HPDE6-E6E7 (cell line): ENCODE results near the gene HAND1.
A peak's percentile ranks its signal among the peaks of the same experiment; 100 is the strongest.
"Not testable (repeated sequence)": the region's sequence is repeated elsewhere in the genome, so short reads cannot be mapped to it uniquely, and the experiment has no call there.

Experiments
- DNase-seq: peaks from one replicate; pipeline ENCODE4 v3.0.0; 2011; ENCODE audit warnings: missing footprints; ENCODE audit errors: extremely low spot score

HAND1 gene

DNA sequence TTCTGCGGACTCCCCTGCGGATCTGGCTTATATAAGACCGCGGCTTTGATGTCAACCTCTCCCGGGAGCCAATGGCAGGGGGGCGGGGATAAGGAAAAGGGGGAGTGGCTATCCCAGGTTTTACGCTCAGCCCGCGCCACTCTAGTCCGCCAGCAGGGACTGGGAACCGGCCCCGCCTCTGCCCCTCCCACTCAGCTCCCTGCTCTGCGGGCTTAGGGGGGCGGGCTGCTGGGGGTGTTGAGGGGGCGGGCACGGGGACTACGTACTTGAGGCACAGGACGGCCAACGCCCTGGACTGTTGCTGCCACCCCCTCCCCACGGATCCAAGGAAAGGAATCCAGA lies at the start of gene HAND1:
Gene HAND1, minus strand, starts transcription at position 4 of the 342 bp plus-strand sequence. CDS start 219 bp downstream, outside the sequence.
- DNase-seq, result no peak

- DNase-seq, result no peak
These were observed 48.5 kb upstream of the HAND1 start for GRCh38 chr5:154526231-154527226.

DNA sequence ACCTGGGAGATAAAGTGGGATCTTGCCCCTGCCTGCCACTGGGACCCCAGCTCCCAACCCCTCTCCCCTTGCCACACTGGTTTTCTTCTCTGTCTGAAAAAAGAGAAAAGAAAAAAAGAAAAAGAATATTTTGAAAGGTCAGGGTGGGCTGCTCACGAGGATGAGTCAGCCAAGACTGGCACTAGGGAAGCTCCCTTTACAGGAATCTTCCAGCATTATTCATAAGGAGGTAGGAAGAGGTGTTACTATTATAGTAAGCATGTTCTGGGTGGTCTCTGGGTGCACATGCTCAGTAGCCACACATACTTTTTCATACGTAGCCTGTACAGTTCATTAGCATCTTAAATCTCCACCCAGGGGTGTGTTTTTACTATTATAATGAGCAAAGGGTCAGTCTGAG lies 46.8 kb upstream of the HAND1 start:
- no peak for DNase-seq

- no peak for DNase-seq
These were observed 46.2 kb upstream of the HAND1 start for GRCh38 chr5:154524181-154524580.

DNA sequence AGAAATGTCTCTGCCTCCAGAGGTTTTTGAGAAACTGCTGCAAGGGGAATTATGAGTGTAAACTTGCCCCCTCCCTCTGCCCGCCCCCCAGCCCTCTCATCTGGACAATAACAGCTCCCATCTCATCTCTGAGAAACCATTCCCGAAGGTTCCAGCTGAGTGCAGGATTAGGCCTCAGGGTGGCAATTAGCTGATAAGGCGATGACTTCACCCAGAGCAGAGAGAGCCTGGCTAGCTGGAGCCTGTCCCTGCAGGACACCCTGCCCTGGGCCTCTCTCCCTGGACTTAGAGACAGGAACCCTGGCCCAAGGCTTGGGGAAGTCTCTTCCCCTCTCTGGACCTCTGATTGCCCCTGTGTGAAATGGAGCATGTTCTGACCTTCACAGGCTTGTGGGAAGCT lies 45.7 kb upstream of the HAND1 start:
- DNase-seq, result peak; percentile 49

DNA sequence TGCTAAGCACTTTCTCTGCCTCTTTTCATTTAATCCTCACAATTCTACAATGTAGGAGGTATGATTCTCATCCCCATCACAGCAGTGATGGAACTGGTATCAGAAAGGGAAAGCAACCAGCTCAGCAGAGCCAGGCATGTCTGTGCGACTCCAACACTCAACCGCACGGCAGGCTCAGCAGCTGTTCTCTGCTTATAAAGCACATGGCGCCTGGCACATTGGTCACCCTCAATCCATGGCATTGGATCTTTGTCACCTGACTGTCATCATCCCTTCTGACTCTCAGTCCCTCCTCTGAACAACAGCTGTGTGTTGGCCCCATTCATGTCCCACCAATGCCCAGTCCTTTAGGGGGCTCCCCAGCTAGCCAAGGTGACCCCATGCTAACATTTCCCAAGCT lies 45.1 kb upstream of the HAND1 start:
- DNase-seq, result no peak

DNA sequence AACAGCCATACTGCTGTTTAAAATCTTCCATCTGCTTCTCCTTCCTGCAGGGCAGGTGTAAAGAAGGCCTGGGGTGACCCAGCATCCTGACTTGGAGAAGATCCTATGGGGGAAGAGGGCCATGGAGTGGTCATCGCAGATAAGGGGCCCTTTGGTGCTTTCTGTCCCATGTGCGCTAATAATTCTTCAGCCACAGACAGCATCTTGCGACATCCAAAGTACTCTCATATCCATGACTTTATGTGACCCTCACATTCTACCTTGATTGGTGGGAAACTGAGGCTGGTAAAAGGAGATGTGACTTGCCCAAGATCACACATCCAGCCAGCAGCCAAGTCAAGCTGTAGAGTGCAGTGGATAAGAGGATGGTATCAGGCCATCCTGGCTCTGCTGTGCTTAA lies 44.3 kb upstream of the HAND1 start:
- no peak for DNase-seq

- DNase-seq, result no peak
These were observed 43.7 kb upstream of the HAND1 start for GRCh38 chr5:154521756-154522155.

DNA sequence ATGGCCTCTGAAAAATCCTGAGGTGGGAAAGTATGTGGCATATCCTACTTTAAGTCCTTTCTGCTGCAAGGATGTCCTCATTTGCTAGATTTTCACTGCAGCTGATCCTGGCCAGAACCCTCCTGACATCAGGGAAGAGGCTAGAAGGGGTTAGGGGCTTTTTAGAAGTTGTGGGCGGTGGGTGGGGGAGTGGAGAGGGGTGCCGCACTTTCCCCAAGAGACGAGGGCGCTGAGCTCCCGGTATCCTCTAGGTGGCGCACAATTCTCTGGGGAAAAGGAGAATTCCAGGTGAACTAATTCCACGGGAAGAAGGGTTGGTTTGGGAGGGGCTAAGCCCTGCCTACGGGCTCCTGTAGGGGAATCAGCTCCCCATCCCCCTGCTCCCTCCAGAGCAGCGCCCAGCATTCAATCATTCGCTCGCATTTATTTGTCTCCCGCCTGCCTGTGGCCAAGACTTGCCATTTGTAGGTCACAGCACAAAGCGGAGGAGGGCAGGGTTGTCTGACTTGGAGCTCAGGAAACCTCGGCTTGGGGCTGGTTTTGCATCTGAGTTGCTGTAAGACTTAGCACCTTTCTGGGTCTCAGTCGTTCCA lies 42.9 kb upstream of the HAND1 start:
- peak; percentile 46 for DNase-seq

GRCh38 chr5:154519359-154519758 lies 41.3 kb upstream of the HAND1 start:
- DNase-seq, result no peak

GRCh38 chr5:154518438-154518867 lies 40.4 kb upstream of the HAND1 start:
- no peak for DNase-seq

DNA sequence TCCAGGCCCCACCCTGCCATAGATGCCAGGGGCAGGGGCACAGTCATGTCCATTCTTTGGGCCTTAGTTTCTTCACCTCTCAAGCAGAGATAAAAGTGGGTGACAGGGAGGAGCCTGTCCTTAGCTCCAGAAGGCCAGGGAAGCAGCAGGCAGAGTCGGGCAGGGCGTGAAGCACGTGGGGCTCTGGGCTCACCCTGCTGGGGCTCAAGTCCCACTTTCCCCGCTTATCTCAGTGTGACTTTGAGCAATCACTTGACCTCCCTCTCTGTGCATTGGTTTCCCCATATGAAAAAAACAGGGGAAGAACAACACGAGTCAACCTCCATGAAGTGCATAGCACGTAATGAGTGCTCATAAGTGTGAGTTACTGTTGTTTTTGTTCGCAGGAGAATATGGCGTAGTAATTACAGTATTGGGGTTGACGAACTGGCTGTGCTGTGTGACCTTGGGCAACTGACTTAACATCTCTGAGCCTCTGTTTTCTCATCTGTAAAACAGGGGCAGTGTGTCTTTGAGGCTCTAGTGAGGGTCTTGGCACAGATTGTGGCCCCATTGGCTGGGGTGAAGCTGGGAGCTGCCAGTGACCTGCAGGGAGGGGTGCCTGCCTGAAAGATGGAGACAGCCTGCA lies 39.9 kb upstream of the HAND1 start:
- DNase-seq, result no peak

DNA sequence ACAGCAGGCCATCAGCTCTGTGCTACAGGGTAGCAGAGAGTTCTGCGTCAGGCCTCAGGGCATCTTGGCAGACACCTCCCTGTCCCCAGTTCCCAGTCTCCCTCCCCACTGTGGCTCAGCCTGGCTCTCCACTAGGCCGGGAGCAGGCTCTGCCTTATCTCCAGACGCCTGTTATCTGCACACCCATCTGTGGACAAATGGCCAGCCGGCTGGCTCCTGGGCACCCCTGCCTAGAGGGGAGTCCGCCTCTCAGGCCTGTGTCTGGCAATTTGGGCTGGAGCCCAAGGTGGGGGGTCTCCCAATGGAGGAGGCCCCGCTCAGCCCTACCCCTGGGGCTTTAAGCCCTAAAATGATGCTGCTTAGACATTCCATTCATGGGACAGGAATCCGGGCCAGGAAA lies 39.2 kb upstream of the HAND1 start:
- DNase-seq, result no peak

DNA sequence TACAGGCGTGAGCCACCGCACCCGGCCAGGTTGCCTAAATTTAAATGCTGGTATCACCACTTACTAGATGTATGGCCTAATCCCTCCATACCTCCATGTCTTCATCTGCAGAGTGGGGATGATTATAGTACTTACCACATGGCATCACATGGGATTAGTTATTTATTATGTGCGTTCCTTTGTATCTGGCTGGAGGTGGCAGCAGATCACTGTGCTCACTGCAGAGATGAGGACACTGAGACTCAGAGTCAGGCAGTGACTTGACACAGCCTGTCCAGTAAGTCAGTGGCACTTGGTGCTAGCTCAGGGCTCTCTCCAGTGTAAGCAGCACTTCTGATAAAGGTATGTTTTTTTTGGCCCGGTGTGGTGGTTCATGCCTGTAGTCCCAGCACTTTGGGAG lies 38.4 kb upstream of the HAND1 start:
- DNase-seq, result no peak

GRCh38 chr5:154515488-154515887 lies 37.5 kb upstream of the HAND1 start:
- DNase-seq, result not testable (repeated sequence)

DNA sequence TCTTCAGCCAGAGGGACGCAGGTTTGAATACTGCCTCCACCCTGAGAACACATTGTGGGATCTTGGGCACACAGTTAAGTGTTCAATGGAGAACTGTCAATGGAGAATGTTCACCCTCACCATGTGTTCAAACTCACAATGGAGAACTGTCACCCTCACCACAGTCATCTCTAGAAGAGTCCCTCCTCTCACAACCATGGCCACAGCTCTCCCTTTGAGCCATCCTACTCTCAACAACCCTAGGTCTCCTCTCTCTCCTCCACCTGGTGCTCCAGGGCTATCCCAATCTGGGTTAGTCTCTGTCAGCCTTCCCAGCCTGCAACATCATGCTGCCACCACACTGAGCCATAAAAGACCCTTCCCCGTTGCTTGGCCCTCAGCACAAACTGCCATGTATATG lies 36.3 kb upstream of the HAND1 start:
- DNase-seq, result no peak

DNA sequence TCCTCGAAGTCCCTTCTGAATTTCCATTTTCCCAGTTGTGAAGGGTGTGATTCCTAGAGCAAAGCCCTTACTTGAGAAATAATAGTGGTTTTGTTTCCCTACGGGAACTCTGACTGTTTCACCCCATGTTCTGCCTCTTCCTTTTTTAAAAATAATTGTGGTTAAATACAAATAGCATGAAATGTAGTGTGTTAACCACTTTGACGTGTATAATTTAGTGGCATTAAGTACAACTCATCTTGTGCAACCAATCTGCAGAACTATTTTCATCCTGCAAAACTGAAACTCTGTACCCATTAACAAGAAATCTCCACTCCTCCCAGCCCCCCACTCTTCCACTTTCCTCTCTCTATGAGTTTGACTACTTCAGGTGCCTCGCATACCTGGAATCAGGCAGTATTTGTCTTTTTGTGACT lies 35.6 kb upstream of the HAND1 start:
- DNase-seq, result no peak

GRCh38 chr5:154511984-154512383 lies 34.0 kb upstream of the HAND1 start:
- no peak for DNase-seq

DNA sequence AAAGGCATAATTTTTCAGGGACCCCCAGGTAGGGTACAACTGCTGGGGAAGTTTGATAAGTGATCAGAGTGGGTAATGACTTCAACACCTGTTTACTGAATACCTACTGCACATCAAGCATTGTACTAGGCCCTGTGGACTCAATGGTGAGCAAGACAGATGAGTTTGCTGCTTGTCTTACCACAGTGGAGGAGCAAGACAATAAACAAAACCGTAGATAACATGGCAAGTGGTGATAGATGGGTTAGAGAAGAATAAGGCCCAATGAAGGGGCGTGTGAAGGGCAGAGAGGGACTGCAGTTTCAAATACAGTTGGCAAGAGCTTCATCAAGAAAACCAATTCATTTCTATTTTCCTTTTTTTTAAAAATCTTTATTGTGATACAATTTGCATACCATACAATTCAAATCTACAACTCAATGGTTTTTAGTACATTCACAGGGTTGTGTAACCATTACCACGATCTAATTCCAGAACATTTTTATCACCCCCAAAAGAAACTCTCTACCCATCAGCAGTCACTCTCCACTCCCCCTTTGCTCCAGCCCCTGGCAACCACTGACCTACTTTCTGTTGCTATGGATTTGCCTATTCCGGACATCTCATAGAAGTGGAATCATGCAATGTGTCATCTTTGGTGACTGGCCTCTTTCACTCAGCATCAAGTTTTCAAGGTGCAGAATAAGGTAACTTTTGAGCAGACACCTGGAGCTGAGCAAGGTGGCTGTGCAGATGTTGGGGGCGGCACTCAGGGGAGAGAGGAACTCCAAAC lies 31.9 kb upstream of the HAND1 start:
- no peak for DNase-seq

- no peak for DNase-seq
These were observed 30.1 kb upstream of the HAND1 start for GRCh38 chr5:154508114-154508513.

DNA sequence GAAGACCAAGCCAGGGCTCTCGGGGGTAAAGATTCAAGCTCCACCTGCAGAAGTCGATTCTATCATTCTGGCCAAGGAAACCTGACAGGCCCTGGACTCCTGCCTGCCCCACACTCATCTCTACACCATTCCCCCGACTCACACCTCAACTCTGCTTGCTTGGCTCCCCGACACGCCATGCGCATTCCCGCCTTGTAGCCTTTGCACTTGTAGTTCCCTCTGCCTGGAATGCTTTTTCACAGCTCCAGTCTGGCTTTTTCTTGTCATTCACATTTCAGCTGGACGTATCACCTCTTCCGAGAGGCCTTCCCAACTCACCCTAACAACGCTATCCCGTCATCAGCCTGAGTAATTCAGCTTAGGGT lies 28.7 kb upstream of the HAND1 start:
- DNase-seq, result no peak
